Measurements from ENCODE around the gene SLC12A6. TPM values are rescaled to one million over a fixed set of nuclear protein-coding genes. Genes with fewer than 3 reads are reported as not detected.
"Not testable (repeated sequence)": the region's sequence is repeated elsewhere in the genome, so short reads cannot be mapped to it uniquely, and the experiment has no call there.

SLC12A6 gene
- total RNA-seq, 1 donor from 2014 or later, result 74.4 TPM

GRCh38 chr15:34349769-34350168 is 12.2 kb upstream of the SLC12A6 start:
- no peak overlapping the region for H3K27ac Mint-ChIP-seq
- ChIA-PET CTCF (no interaction called here), POLR2A (no interaction called here)
- no peaks in the 10 kb centered on the region for H3K4me1 Mint-ChIP-seq
- H3K9me3 Mint-ChIP-seq, result no peaks in the 10 kb centered on the region
- no peak for ATAC-seq (ENCODE audit: low read depth)
- DNase-seq, result no peak
- no peaks in the 10 kb centered on the region for H3K36me3 Mint-ChIP-seq (ENCODE audit: low read depth)
- H3K27me3 Mint-ChIP-seq, result no peaks in the 10 kb centered on the region
- H3K4me3 Mint-ChIP-seq, result no peak overlapping the region
- intact Hi-C loops (cut with micrococcal nuclease), result no loop called here
- TF ChIP-seq CTCF (IDR thresholded peaks at IDR 0.05), result no peak

GRCh38 chr15:34348735-34349300 is 11.2 kb upstream of the SLC12A6 start:
- ChIA-PET CTCF (no interaction called here), POLR2A (interaction anchor here (0.6 kb wide), 1 partner anchor 16 kb away, joined by 3 read pairs; no protein-coding TSS in a partner anchor)
- ATAC-seq (ENCODE audit: low read depth), result no peak
- no peaks in the 10 kb centered on the region for H3K4me1 Mint-ChIP-seq
- no peaks in the 10 kb centered on the region for H3K9me3 Mint-ChIP-seq
- no peak overlapping the region for H3K27ac Mint-ChIP-seq
- no peak for TF ChIP-seq CTCF (IDR thresholded peaks at IDR 0.05)
- intact Hi-C loops (cut with micrococcal nuclease), result no loop called here
- DNase-seq, result no peak
- H3K36me3 Mint-ChIP-seq (ENCODE audit: low read depth), result no peaks in the 10 kb centered on the region
- no peak overlapping the region for H3K4me3 Mint-ChIP-seq
- H3K27me3 Mint-ChIP-seq, result no peaks in the 10 kb centered on the region

- H3K27me3 Mint-ChIP-seq, result no peaks in the 10 kb centered on the region
- CTCF ChIA-PET, result no interaction called here
- H3K36me3 Mint-ChIP-seq (ENCODE audit: low read depth), result no peaks in the 10 kb centered on the region
- no peak for TF ChIP-seq CTCF (IDR thresholded peaks at IDR 0.05)
- POLR2A ChIA-PET, result interaction anchor here (0.6 kb wide), 1 partner anchor 15 kb away, joined by 3 read pairs; no protein-coding TSS in a partner anchor
- no peaks in the 10 kb centered on the region for H3K9me3 Mint-ChIP-seq
- intact Hi-C loops (cut with micrococcal nuclease), result no loop called here
- DNase-seq (no peak), ATAC-seq (ENCODE audit: low read depth) (no peak)
- H3K4me1 Mint-ChIP-seq, result no peaks in the 10 kb centered on the region
- no peak overlapping the region for H3K4me3 Mint-ChIP-seq
- H3K27ac Mint-ChIP-seq, result no peak overlapping the region
These were observed 10.5 kb upstream of the SLC12A6 start for GRCh38 chr15:34347951-34348638.

- Mint-ChIP-seq H3K27ac (peak within 1 kb of the TSS; percentile 74), H3K27me3 (no peaks in the 10 kb centered on the region), H3K36me3 (ENCODE audit: low read depth) (peaks cover 27% of the 10 kb centered on the region), H3K9me3 (no peaks in the 10 kb centered on the region), H3K4me1 (peaks cover 25% of the 10 kb centered on the region), H3K4me3 (no peak within 1 kb of the TSS)
- ChIA-PET CTCF (interaction anchor here (0.7 to 2.9 kb wide), 12 partner anchors 9 to 245 kb away, joined by 3 to 32 read pairs (median 3); partner anchors contain the start of genes KATNBL1 and LPCAT4), POLR2A (interaction anchor here (0.5 to 2.0 kb wide), 12 partner anchors 9 to 627 kb away, joined by 3 to 42 read pairs (median 7); partner anchors contain the start of genes AQR, KATNBL1 and LPCAT4)
- ATAC-seq (ENCODE audit: low read depth) (peak; percentile 90), DNase-seq (peak; percentile 89)
- TF ChIP-seq CTCF (IDR thresholded peaks at IDR 0.05), result peak; percentile 57
- intact Hi-C loops (cut with micrococcal nuclease), result loop anchor here (1.0 to 2.0 kb wide), 8 partner anchors 14 to 304 kb away; partner anchors contain the start of genes AVEN, LPCAT4 and PGBD4
These were observed 5.4 kb upstream of the SLC12A6 start, which contains the start of the genes NOP10 and NUTM1 for GRCh38 chr15:34342737-34343575. TSS of gene NOP10 (minus strand) at chr15:34343136. CDS start at chr15:34343073, 63 bp downstream. TSS of gene NUTM1 (plus strand) at chr15:34343315. CDS start at chr15:34343697, 382 bp downstream.

- intact Hi-C loops (cut with micrococcal nuclease), result loop anchor here (2.0 kb wide), 3 partner anchors 13 to 303 kb away; partner anchors contain the start of genes AVEN and PGBD4
- H3K36me3 Mint-ChIP-seq (ENCODE audit: low read depth), result peaks cover 27% of the 10 kb centered on the region
- H3K4me3 Mint-ChIP-seq; DNase-seq; ATAC-seq (ENCODE audit: low read depth); H3K9me3 Mint-ChIP-seq; H3K27me3 Mint-ChIP-seq: not testable (repeated sequence)
- peaks cover 26% of the 10 kb centered on the region for H3K4me1 Mint-ChIP-seq
- H3K27ac Mint-ChIP-seq, result peak overlapping the region; percentile 74
- POLR2A ChIA-PET, result interaction anchor here (0.6 to 2.0 kb wide), 10 partner anchors 9 to 627 kb away, joined by 3 to 42 read pairs (median 8); partner anchors contain the start of genes AQR, KATNBL1 and LPCAT4
- CTCF ChIA-PET, result interaction anchor here (0.7 to 2.9 kb wide), 12 partner anchors 8 to 246 kb away, joined by 3 to 32 read pairs (median 3); partner anchors contain the start of genes KATNBL1 and LPCAT4
These were observed 4.7 kb upstream of the SLC12A6 start for GRCh38 chr15:34342213-34342736.
